HepG2 (cell line): ENCODE results near the gene TRDMT1.

Experiments used
- HNF4A ChIP-seq: sonication (generic); formaldehyde crosslinking; IDR thresholded peaks from 2 replicates; pipeline ENCODE4 v1.4.0; 2020; ENCODE audit warnings: missing genetic modification reagents
- PHF21A ChIP-seq: sonication (generic); formaldehyde crosslinking; IDR thresholded peaks from 2 replicates; pipeline ENCODE4 v1.5.0; 2020; ENCODE audit warnings: mild to moderate bottlenecking, missing genetic modification reagents
- POLR2AphosphoS5 ChIP-seq: IDR thresholded peaks from 2 replicates; pipeline ENCODE4 v1.6.1; 2012; ENCODE audit warnings: low read depth, low read length
- SP2 ChIP-seq: sonication (generic); formaldehyde crosslinking; IDR thresholded peaks from 2 replicates; pipeline ENCODE4 v1.5.1; 2020; ENCODE audit warnings: mild to moderate bottlenecking, missing genetic modification reagents
- TP53 ChIP-seq: sonication (generic); formaldehyde crosslinking; conservative IDR thresholded peaks from 2 replicates; pipeline ENCODE4 v1.4.0; 2020; ENCODE audit warnings: missing genetic modification reagents
- U2AF1 ChIP-seq: fragments of 200-400 bp; formaldehyde crosslinking; optimal IDR thresholded peaks from 2 replicates; pipeline ENCODE3; 2017; ENCODE audit warnings: mild to moderate bottlenecking, low read depth, low read length
- ZKSCAN1 ChIP-seq: fragments of 150-350 bp; IDR thresholded peaks from 2 replicates; pipeline ENCODE4 v1.6.1; 2014; ENCODE audit warnings: low read length
- ZNF329 ChIP-seq: sonication (generic); formaldehyde crosslinking; IDR thresholded peaks from 2 replicates; pipeline ENCODE4 v1.9.0; 2021; ENCODE audit warnings: low read depth, mild to moderate bottlenecking, missing genetic modification reagents
- ZNF569 ChIP-seq: sonication (generic); formaldehyde crosslinking; IDR thresholded peaks from 2 replicates; pipeline ENCODE4 v1.5.0; 2020; ENCODE audit warnings: mild to moderate bottlenecking, missing genetic modification reagents, moderate library complexity, borderline replicate concordance
- TF ChIP-seq, protein P1 (sequence below): sonication (generic); formaldehyde crosslinking; IDR thresholded peaks from 2 replicates; pipeline ENCODE4 v1.5.0; 2020; ENCODE audit warnings: mild to moderate bottlenecking, missing genetic modification reagents, moderate library complexity
- TF ChIP-seq, protein P2 (sequence below): sonication (generic); formaldehyde crosslinking; conservative IDR thresholded peaks from 2 replicates; pipeline ENCODE4 v1.4.0; 2020; ENCODE audit warnings: missing genetic modification reagents
- TF ChIP-seq, protein P3 (sequence below): sonication (generic); formaldehyde crosslinking; IDR thresholded peaks from 2 replicates; pipeline ENCODE4 v1.4.0; 2020; ENCODE audit warnings: mild to moderate bottlenecking, missing genetic modification reagents

DNA sequence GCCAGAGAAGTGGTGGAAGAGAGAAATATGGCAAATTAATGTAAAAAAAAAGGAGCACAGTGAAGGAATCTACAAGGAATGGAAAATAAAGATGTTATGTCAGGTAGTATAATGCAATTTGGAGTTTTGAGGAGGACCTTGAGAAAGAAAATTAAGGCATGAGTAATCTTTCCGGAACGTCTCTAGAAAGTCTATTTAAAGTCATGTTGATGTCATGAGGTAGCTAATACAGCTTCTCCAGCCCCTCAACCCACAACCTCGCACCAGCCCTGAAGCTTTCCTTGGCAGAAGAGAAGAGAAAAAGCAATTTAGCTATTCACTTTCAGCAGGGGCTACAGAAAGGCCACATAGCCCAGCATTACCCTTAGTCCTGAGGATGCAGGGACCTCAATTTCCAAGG is 22.5 kb downstream of the TRDMT1 start:
- TF ChIP-seq, protein P1, sequence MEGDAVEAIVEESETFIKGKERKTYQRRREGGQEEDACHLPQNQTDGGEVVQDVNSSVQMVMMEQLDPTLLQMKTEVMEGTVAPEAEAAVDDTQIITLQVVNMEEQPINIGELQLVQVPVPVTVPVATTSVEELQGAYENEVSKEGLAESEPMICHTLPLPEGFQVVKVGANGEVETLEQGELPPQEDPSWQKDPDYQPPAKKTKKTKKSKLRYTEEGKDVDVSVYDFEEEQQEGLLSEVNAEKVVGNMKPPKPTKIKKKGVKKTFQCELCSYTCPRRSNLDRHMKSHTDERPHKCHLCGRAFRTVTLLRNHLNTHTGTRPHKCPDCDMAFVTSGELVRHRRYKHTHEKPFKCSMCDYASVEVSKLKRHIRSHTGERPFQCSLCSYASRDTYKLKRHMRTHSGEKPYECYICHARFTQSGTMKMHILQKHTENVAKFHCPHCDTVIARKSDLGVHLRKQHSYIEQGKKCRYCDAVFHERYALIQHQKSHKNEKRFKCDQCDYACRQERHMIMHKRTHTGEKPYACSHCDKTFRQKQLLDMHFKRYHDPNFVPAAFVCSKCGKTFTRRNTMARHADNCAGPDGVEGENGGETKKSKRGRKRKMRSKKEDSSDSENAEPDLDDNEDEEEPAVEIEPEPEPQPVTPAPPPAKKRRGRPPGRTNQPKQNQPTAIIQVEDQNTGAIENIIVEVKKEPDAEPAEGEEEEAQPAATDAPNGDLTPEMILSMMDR: no peak
- TF ChIP-seq ZKSCAN1 (no peak), HNF4A (no peak), POLR2AphosphoS5 (no peak), SP2 (CRISPR knock-in tag) (no peak), TP53 (no peak), ZNF569 (CRISPR knock-in tag) (no peak), PHF21A (CRISPR knock-in tag) (no peak), ZNF329 (no peak), U2AF1 (no peak)
- TF ChIP-seq, protein P2, sequence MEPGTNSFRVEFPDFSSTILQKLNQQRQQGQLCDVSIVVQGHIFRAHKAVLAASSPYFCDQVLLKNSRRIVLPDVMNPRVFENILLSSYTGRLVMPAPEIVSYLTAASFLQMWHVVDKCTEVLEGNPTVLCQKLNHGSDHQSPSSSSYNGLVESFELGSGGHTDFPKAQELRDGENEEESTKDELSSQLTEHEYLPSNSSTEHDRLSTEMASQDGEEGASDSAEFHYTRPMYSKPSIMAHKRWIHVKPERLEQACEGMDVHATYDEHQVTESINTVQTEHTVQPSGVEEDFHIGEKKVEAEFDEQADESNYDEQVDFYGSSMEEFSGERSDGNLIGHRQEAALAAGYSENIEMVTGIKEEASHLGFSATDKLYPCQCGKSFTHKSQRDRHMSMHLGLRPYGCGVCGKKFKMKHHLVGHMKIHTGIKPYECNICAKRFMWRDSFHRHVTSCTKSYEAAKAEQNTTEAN: no peak
- TF ChIP-seq, protein P3, sequence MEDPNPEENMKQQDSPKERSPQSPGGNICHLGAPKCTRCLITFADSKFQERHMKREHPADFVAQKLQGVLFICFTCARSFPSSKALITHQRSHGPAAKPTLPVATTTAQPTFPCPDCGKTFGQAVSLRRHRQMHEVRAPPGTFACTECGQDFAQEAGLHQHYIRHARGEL (CRISPR knock-in tag): no peak
